SKM-1 treated with dmso at 0.1 percent for 144 hours (cell line): ENCODE measurements around the gene RFX4.
A peak's percentile ranks its signal among the peaks of the same experiment; 100 is the strongest.
"Not testable (repeated sequence)": the region's sequence is repeated elsewhere in the genome, so short reads cannot be mapped to it uniquely, and the experiment has no call there.

ENCODE experiments used
- DNase-seq: peaks from one replicate; lab custom pipeline; 2025; ENCODE audit not compliant: unreplicated experiment; lab: John Stamatoyannopoulos, UW

RFX4 gene

DNA sequence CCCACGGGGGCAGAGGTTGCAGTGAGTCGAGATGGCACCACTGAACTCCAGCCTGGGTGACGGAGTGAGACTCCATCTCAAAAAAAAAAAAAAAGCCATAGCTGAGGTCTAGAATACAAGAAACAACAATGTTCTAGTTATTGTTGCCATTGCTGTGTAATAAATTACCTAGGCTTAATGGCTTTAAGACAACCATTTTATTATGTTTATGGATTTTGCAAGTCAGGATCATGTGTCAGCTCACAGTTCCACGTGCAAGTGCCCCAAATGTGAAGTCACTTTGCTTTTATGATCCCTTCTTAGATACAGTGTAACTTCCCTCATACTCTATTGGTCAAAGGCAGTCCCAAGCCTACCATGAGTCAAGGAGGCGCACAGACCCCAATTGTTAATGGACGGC, 142.1 kb downstream of the RFX4 start:
- no peak for DNase-seq

DNA sequence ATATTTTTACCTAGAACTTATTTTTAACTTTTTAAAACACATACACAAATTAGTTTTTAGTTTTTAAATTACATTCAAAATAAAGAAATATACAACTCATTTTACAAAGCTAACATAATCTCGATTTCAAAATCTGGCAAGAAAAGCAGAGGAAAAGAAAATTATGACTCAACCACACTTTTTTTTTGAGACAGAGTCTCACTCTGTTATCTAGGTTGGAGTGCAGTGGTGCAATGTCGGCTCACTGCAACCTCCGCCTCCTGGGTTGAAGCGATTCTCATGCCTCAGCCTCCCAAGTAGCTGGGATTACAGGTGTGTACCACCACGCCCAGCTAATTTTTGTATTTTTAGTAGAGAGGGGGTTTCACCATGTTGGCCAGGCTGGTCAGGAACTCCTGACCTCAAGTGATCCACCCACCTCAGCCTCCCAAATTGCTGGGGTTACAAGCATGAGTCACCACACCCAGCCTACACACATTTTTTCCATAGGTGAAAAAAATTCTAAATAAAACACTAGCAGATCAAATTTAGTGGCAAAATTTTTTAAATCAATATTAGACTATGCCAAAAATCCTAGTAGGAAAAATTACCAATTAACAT, 143.9 kb downstream of the RFX4 start:
- DNase-seq, result not testable (repeated sequence)

DNA sequence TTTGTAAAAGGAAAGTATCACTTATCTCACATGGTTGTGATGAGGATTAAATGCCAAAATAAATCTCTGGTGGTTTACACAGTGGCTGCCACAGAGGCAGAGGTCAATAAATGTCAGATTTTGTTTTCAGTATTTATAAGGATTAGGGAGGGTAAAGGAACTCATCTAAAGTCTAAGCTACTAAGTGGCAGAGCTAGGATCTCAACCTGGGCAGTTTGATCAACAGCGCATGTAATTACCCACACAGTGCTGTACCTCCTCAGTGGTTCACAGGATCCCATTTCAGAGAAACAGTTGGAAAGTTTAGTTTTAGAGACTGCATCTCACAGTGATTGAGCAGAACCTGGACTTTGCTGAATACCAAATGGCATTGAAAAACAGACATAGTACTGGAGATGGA, 146.8 kb downstream of the RFX4 start:
- no peak for DNase-seq

DNA sequence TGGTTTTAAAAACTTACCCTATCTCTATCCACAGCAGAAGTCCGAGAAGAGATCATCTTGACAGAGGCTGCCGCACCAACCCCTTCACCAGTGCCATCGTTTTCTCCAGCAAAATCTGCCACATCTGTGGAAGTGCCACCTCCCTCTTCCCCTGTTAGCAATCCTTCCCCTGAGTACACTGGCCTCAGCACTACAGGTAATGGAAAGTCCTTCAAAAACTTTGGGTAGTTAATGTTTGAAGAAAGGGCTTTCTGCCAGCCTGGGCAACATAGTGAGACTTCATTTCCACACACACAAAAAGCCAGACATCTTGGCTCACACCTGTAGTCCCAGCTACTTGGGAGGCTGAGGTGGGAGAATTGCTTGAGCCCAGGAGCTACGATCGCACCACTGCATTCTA, 150.1 kb downstream of the RFX4 start:
- DNase-seq, result no peak

DNA sequence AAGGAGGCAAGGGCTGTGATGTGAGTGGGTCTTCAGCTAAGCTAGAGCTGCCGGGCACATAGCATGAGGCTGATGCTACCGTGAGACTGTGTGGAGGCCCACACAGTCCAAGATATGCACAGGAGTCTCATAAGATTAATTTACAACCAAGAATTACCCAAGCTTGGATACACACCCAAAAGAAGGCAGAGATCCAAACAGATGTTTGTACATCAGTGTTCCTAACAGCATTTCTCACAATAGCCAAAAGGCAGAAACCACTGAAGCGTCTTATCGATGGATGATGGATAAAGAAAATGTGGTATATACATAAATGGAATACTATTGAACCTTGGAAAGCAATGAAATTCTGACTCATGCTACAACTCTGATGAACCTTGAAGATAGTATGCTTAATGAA, 150.9 kb downstream of the RFX4 start:
- no peak for DNase-seq

DNA sequence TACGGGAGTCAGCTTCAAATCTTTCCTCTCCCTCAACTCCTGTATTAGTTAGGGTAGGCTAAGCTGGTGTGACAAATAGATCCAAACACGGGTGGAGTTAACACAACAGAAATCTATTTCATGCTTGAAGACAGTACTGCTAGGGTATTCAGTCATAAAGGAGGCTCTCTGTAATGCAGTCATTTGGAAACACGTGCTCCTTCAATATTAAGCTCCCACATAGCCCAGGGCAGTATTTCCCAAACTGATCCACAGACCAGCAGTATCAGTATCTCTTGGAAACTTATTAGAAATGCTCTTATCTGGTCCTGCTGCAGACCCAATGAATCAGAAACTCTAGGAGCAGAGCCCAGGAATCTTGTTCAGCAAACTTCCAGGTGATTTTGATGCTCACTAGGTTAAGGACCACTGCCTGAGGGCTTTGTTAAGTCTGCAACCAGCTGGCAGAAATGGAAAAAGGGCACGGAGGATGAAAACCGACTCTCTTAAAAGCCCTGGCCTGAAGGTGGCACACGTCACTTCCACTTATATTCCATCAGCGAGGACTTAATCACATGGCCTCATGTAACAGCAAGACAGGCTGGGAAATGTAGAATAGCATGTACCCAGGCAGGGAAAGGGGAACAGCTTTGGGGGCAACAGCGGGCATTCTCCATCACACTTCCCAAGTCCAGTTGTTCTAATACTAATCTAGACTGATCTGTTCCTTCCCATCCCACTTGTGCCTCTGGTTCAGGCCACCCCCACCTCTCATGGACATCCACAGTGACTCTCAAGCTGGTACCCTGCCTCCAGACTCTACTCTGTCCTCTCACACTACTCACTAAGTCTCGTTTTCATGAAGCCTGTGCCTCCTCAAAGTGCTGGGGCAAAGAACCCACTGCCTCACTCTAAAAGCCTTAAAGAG, 153.5 kb downstream of the RFX4 start:
- no peak for DNase-seq

DNA sequence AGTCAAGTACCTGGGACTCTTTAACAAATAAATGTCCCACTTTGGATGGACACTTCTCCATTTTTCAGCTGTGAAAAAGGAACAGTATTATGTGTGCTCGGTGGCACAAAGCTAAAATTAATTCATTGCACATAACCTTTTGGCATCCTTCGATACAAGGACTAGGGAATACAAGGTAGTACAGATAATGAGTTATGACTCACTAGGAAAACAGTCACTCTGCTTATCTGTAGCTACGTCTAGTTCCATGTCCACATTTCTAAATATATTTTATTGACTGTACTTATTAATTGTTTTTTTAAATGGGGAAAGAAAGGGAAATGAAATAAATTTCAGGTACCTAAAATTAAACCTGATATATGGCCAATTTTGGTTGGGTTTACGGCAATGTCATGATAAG, 156.5 kb downstream of the RFX4 start:
- no peak for DNase-seq

DNA sequence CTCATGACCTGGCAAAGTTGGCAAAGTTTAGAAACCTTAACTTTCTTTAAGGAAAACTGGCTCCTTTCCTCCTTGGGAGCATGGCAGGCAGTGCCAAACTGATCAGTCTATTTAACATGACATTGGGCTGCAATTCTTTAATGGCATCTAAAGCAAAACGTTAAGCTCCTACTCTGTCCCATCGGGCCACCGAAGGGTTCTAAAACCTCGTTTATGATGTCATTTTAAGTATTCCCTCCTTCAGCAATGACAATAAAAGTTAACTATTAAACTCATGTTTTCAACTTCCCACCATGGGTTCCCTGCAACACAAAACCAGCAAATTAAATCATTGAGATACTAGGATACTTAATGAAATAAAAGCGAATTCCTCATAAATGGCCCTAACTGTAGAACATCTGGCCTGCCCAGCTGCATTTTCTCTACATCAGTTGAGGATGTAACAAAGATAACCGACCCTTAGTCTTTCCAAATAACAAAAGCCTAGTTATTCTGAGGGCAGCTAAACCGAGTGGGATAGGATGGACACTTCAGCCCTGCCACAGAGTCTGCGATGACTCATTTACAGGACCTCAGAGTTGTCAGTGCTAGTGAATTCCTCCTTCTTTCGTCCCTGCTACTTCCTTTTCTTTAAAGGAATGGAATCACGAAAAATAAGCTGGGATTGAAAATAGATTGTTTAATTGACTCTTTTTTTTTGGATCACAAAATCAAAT, 157.2 kb downstream of the RFX4 start:
- DNase-seq, result no peak

DNA sequence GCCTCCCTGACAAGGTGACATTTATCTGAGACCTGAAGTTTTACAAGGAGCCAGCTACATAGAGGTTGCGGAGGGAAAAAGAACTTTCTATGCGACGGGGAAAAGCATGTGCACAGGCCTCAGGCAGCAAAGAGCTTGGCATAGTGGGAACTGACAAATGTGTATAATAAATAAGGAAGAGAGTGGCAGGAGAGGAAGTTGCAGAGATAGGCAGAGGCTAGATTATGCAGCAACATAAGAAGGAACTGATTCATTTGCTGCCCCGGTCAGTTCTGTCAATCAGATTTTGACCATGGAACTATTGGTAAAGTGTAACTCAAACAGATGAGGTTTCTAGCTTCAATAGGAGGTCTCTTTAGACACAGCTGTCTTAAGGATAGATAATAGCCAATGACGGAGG, 158.0 kb downstream of the RFX4 start:
- DNase-seq, result peak; percentile 1

DNA sequence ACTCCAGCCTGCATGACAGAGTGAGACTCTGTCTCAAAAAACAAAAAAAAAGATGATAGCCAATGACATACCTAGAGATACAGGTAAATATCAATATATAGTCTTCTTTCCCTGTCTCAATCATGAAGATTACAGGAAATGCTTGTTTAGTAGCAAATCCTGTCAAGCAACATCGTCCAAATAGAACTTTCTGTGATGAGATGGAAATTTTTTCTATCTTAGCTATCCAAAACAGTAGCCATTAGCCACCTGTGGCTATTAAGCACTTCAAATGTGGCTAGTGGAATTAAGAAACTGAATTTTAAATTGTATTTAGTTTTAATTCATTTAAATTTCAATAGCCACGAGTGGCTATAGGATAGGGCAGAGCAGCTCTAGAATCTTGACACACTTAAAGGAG, 158.4 kb downstream of the RFX4 start:
- DNase-seq, result no peak

DNA sequence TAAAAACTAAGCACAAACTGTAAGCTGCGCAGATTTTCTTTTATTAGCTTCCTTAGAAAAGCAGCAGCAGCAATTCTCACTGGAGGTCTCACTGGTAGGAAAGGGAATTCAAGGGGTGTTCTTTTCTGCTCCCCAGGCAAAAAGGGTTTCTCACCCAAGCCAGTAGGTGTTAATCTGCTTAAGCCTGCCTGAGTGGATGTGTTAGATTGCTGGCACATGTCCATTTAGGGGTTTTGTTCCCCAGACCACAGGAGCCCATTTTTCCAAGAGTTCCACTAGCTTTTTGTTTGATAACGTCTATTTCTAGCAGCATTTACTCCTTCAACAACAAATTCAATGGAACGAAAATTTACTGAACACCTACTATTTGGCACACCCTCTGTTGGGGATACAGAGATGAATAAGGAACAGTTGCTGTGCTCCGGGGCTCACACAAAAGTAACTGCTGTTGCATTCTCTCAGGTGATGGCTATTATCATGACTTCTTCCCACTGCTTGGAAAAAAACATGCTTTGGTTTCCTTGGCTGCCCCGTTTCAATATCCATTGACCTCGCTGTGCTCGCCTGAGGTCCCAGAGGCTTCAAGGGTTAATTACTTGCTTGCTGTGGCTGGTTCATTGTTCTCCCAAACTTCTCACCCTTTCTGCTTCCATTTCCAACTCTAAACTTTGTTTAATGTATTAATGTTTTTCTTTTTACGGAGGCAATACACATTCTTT, 160.6 kb downstream of the RFX4 start:
- no peak for DNase-seq

DNA sequence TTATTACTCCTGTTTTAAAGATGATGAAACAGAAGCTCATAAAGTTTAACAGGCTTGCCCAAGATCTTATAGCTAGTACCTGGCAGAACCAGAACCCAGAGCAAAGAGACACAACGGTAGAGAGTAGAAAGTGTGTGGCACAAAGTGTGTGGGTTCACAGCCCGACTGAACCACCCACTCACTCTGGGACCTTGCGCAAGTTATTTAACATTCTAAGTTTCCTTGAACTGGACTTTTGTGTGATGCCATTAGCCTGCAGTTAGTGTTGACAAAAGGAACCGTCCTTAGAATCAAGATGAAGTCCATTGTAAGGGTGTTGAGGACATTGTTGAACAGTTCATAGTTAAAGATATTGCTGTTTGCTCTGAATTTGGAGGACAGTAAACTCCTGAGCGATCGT, 161.8 kb downstream of the RFX4 start:
- no peak for DNase-seq

DNA sequence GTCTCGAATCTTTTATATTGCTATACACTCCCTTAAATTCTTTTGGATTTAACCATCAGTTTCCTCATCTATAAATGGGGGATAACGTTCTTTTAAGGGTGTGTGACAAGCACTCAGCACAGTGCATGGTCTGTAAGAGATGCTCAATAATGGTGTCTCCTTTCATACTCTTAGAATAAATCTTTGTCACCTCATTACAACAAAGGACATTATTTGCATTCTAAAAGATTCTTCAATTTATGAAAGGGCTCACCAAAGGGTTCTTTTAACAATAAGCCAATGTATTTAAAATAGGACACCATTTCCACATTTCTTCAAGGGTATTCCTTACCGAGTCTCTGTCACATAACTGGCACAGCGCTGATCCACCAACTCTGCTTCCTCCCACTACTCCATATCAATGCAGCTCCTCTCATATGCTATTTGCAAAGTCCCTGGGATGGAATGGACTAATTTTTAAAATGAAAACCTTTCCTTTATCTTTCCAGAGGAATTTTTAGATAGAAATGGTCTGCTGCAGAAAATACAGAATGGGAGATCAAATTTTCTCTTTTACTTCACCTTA, 162.5 kb downstream of the RFX4 start:
- no peak for DNase-seq

DNA sequence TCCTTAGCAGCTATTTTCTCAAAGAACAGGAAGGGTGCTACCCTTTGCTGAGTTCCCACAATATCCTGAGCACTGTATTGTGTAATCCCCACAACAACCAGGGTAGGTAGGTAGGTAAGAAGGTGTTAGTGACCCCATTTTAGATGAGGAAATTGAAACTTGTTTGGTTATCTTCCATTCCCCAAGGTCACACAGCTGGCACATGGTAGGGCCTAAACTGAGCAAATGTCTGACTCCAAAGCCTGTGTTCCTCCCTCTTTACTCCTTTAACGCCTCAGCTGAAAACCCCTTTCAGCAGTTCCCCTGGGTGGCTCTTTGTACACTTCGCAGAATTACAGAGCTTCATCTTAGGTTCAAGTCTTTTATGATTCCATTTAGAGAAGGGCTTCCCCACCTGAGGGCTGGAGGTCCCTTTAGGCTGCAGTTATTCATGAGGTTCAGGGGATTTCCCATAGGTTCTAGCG, 165.2 kb downstream of the RFX4 start:
- DNase-seq, result no peak

DNA sequence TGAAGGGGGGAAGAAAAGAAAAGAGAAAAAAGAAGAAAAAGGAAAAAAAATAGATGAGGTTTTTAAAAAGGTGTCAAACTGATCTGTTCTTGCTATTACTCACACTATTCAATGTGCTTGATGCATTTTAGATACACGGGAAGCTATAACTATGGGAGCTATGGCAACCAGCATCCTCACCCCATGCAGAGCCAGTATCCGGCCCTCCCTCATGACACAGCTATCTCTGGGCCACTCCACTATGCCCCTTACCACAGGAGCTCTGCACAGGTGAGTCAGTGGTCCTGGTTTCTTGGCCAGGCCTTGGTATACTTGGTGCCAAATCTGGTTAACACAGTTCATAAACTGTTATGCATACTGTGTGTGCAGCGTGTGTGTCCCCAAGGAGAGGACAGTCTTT, 167.7 kb downstream of the RFX4 start:
- no peak for DNase-seq

DNA sequence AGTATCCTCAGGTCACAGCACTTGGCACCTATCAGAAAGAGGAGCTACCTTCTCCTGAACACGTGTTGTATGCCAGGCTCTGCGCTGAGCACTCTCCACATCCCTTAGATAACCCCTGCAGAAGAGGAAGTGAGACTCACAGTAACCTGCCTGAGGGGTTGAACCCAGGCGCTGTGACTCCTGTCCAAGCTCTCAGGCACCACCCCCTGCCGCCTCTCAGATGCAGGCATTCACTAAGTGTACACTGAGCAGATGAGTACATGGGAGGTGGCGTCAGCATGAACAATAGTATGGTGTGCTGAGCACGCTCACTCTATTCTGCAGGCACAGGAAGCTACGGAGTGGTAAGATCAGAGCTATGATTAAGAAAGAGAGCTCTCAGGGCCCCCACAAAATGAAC, 170.7 kb downstream of the RFX4 start:
- no peak for DNase-seq

DNA sequence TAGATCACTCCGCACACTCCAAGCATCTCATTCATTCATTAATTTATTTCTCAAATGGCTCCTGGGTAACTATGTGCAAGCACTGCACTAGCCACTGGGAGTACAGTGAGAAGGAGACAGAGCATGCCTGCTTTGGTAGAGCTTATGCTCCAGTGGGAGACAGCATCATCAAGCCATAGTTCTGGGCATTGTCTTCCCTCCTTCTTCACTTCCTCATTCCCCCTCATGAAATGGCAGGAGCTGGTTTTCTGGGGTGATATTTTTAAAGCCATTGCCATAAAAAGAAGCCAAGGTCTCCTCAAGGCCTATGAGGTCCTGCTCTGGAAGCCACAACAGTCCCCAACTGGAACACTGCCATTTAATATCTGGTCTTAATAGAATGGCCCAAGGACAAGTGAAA, 171.5 kb downstream of the RFX4 start:
- DNase-seq, result no peak

DNA sequence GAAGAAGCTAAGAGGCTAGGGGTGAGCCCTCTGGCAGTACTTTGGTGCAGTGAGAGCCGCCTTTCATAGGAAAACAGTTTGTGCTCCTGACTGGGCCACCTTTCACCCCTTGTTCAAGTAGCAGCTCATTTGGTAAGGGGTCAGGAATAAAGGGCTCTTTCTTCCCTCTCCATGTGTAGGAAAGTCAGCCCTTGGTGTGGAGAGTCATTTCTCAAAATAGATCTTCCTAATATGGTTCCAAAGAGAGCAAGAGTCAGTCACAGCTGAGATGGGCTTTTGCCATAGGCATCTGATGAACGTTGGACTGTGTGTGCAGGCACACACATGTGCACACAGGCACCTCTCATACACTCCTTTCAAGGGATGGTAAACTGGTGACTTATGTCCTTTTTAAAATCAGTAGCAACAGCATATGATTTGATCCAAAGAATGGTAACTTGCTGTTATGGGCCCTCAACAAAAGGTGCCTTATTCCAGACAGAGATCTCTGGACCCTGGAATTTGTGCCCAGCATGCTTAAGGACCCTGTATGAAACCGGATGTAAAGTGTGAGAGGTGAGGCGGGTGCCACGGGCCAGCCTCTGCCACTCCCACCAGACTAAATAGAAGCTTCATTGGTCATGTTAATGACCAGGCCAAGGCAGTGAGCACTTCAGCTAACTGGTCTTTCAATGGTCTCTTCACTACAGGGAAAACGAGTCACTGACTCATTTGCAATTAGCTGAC, 175.0 kb downstream of the RFX4 start:
- DNase-seq, result no peak

DNA sequence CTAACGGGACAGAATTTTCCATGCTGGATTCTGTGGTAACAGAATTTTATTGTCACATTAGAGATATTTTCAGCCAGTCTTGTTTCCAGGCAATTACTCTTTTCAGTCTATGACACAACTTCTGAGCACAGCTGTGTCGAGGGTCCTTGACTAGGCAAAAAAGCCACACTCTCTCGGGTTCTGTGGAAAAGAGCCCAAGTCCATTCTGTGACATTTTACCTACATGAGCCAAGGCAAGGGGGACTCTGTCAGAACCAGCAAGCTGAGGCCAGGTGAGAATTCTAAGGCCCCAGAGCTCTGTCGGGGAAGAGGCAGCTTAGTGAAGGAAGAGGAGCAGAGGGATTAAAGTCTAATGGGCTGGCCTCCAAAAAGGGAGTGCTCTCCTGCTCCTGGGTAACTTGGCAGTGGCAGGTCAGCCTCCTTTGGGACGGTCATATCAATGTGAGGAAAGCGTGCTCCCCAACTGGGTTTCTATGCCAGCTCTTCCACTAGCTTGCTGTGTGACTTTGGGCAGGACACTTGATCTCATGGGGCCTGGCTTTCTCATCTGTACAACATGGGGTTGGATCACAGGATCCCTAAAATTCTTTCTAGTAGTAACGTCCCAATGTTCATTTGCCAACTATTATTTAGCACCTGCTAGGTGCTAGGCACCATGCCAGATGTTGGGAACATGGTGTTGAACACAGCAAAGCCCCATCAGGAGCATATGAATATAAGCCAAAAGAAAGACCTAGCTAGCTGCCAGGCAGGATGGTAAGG, 175.7 kb downstream of the RFX4 start:
- DNase-seq, result no peak
